DOHH2 (cell line): ENCODE results near the gene AR.

ENCODE experiments used
- H3F3A ChIP-seq: fragments of 200-600 bp; sonication (generic), shearing (Covaris generic); 2 replicates; pipeline ENCODE4 v1.6.0; 2016; ENCODE audit warnings: antibody characterized with exemption, mild to moderate bottlenecking; ENCODE audit not compliant: control insufficient read depth, insufficient read depth
- H3K27ac ChIP-seq: fragments of 200-600 bp; sonication (generic); 2 replicates; pipeline ENCODE4 v1.5.1; 2014; ENCODE audit warnings: low read depth, mild to moderate bottlenecking, low read length, moderate library complexity
- H3K27me3 ChIP-seq: fragments of 200-600 bp; sonication (generic); 2 replicates; pipeline ENCODE4 v1.6.1; 2014; ENCODE audit warnings: mild to moderate bottlenecking, low read length, mixed read lengths; ENCODE audit not compliant: control insufficient read depth
- H3K36me3 ChIP-seq: fragments of 200-600 bp; sonication (generic); 2 replicates; pipeline ENCODE4 v1.6.1; 2014; ENCODE audit warnings: mild to moderate bottlenecking, low read length, moderate library complexity, mixed read lengths; ENCODE audit not compliant: control insufficient read depth
- H3K4me1 ChIP-seq: fragments of 200-600 bp; sonication (generic); 2 replicates; pipeline ENCODE4 v1.6.1; 2014; ENCODE audit warnings: mild to moderate bottlenecking, low read length, mixed read lengths; ENCODE audit not compliant: control insufficient read depth
- H3K4me2 ChIP-seq: fragments of 200-600 bp; sonication (generic); 2 replicates; pipeline ENCODE4 v1.6.0; 2014; ENCODE audit warnings: mild to moderate bottlenecking, low read length, moderate library complexity
- H3K4me3 ChIP-seq: fragments of 200-600 bp; sonication (generic); 2 replicates; pipeline ENCODE4 v1.5.1; 2014; ENCODE audit warnings: mild to moderate bottlenecking, low read length, mixed read lengths
- H3K79me2 ChIP-seq: fragments of 200-600 bp; sonication (generic); 2 replicates; pipeline ENCODE4 v1.6.1; 2014; ENCODE audit warnings: mild to moderate bottlenecking, low read length, mixed read lengths; ENCODE audit not compliant: control insufficient read depth
- H3K9me2 ChIP-seq: fragments of 200-600 bp; sonication (generic); replicated peaks from 2 replicates; pipeline ENCODE4 v1.6.1; 2014; ENCODE audit warnings: mild to moderate bottlenecking, low read length, mixed read lengths; ENCODE audit not compliant: control insufficient read depth
- H3K9me3 ChIP-seq: fragments of 200-600 bp; sonication (generic); 2 replicates; pipeline ENCODE4 v1.6.1; 2014; ENCODE audit warnings: antibody characterized with exemption, low read length, mixed read lengths; ENCODE audit not compliant: control insufficient read depth, insufficient read depth
- H4K20me1 ChIP-seq: fragments of 200-600 bp; sonication (generic); 2 replicates; pipeline ENCODE4 v1.6.0; 2014; ENCODE audit warnings: low read depth, mild to moderate bottlenecking, antibody characterized with exemption, low read length, moderate library complexity; ENCODE audit not compliant: control insufficient read depth, insufficient read depth
- CTCF ChIP-seq: fragments of 200-600 bp; sonication (generic); IDR thresholded peaks from one replicate; pipeline ENCODE4 v1.5.1; 2014; ENCODE audit warnings: antibody characterized with exemption, mild to moderate bottlenecking, low read depth, low read length; ENCODE audit not compliant: poor library complexity, severe bottlenecking
- EZH2phosphoT487 ChIP-seq: fragments of 200-600 bp; sonication (generic); IDR thresholded peaks from 2 replicates; pipeline ENCODE4 v1.6.1; 2017; ENCODE audit warnings: borderline replicate concordance, mild to moderate bottlenecking, antibody characterized with exemption, low read length, moderate library complexity, mixed read lengths

Gene AR

GRCh38 chrX:67750694-67751093 lies 206.9 kb downstream of the AR start:
- Histone ChIP-seq H3K27ac (no peak overlapping the region), H4K20me1 (no peaks in the 10 kb centered on the region), H3K4me1 (no peaks in the 10 kb centered on the region), H3K79me2 (no peaks in the 10 kb centered on the region), H3K9me3 (no peaks in the 10 kb centered on the region), H3K36me3 (no peaks in the 10 kb centered on the region), H3K4me2 (no peak overlapping the region), H3K9me2 (no peaks in the 10 kb centered on the region), H3K4me3 (no peak overlapping the region), H3F3A (no peaks in the 10 kb centered on the region), H3K27me3 (no peaks in the 10 kb centered on the region)
- no peak for TF ChIP-seq EZH2phosphoT487

DNA sequence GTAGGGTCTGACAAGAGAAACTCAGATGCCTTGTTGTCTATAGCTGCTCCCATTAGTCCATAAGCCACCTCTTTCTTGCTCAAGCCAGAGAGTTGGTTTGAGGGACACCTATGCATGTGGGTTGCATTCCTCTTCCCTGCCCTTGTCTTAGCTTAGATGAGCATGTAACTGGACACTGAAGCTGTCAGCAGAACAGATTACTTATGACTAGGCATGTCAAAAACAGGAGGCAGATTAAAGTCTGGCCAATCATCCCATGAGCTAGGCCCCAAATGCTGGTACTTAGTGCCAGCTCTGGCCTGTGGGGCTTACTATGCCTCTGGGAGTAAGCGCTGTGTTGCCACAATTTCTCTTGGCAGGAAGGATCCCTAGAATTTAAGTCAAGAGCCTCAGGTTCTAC lies 215.2 kb downstream of the AR start:
- Histone ChIP-seq H4K20me1 (no peaks in the 10 kb centered on the region), H3K4me2 (no peak overlapping the region), H3K4me1 (no peaks in the 10 kb centered on the region), H3K27me3 (no peaks in the 10 kb centered on the region), H3K4me3 (no peak overlapping the region), H3K9me2 (no peaks in the 10 kb centered on the region), H3K9me3 (no peaks in the 10 kb centered on the region), H3F3A (no peaks in the 10 kb centered on the region), H3K36me3 (no peaks in the 10 kb centered on the region), H3K27ac (no peak overlapping the region), H3K79me2 (no peaks in the 10 kb centered on the region)
- TF ChIP-seq CTCF (no peak), EZH2phosphoT487 (no peak)

DNA sequence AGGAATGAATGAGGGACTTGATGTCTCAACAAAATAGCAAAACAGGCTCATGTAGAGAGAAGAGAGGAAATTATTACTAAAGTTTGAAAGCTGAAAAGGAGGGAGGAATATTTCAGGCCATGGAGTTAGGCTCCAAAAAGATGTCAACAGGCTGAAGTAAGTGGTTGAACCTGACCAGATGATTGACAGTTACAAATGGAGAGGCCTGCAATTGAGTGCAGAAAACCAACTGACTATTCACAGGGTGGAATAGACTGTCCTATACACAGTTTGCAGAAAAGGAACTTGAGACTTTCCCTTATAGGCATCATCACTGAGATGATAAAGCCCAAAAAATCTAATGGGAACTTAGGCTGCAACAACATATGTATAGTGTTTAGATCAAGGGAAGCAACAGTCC lies 233.3 kb downstream of the AR start:
- Histone ChIP-seq H3K79me2 (no peaks in the 10 kb centered on the region), H3K9me3 (no peaks in the 10 kb centered on the region), H3K4me3 (no peak overlapping the region), H3K27me3 (no peaks in the 10 kb centered on the region), H3K4me1 (no peaks in the 10 kb centered on the region; the same call in 1 of the 2 replicates), H3F3A (no peaks in the 10 kb centered on the region), H3K4me2 (no peak overlapping the region), H3K36me3 (no peaks in the 10 kb centered on the region), H3K27ac (no peak overlapping the region), H3K9me2 (no peaks in the 10 kb centered on the region), H4K20me1 (no peaks in the 10 kb centered on the region)
- no peak for TF ChIP-seq EZH2phosphoT487
- no peak for TF ChIP-seq CTCF

- TF ChIP-seq CTCF: no peak
- TF ChIP-seq EZH2phosphoT487: no peak
- no peaks in the 10 kb centered on the region for H3K79me2 ChIP-seq
- H3K4me1 ChIP-seq: no peaks in the 10 kb centered on the region; the same call in 1 of the 2 replicates
- no peak overlapping the region for H3K4me3 ChIP-seq
- no peaks in the 10 kb centered on the region for H4K20me1 ChIP-seq
- H3K36me3 ChIP-seq: no peaks in the 10 kb centered on the region
- H3K27me3 ChIP-seq: no peaks in the 10 kb centered on the region
- H3K27ac ChIP-seq: no peak overlapping the region
- H3K4me2 ChIP-seq: no peak overlapping the region
- no peaks in the 10 kb centered on the region for H3K9me2 ChIP-seq
- H3K9me3 ChIP-seq: no peaks in the 10 kb centered on the region
- no peaks in the 10 kb centered on the region for H3F3A ChIP-seq
Observed at GRCh38 chrX:67779099-67779498, 235.3 kb downstream of the AR start.
